ENCODE measurements around the gene SRRM4. TPM values are rescaled to one million over a fixed set of nuclear protein-coding genes. Genes with fewer than 3 reads are reported as not detected.

SRRM4 gene
- total RNA-seq, 2 experiments from 2014 or later: not detected

DNA sequence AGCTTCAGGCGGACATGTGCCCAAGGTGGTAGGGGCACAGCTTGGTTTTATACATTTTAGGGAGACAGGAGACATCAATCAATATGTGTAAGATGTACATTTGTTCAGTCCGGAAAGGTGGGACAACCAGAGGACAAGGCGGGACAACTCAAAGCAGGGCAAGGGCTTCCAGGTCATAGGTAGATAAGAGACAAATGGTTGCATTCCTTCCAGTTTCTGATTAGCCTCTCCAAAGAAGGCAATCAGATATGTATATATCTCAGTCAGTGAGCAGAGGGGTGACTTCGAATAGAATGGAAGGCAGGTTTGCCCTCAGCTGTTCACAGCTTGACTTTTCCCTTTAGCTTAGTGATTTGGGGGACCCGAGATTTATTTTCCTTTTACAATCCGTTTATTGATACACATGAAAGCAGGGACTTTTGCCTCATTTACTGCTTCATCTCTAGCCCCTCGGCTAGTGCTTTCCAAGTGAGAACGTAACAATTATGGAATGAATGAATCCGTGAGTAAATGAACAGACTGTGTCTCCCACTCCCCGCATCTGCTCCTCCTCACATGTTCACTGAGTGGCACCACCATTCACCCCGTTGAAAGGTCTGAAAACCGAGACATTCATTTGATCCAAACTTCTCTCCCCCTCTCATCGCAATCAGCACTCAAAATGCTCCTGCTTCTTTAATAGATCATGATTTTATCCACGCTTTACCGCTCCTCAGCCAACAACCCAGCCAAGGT, 190.5 kb downstream of the SRRM4 start:
- peaks cover 16% of the 10 kb centered on the region for H3K27me3 Mint-ChIP-seq
- Histone ChIP-seq H3K36me3 (ENCODE audit: insufficient read depth, low read length) (no peaks in the 10 kb centered on the region), H3K9me3 (ENCODE audit: control insufficient read depth in 1 of 2, insufficient read depth in 1 of 2, low read length in 2 of 2) (peaks cover 0 to 7% of the 10 kb centered on the region in 2 experiments), H3K4me1 (ENCODE audit: insufficient read depth, low read length) (no peaks in the 10 kb centered on the region), H3K27me3 (ENCODE audit: control insufficient read depth in 1 of 2, insufficient read depth in 2 of 2, low read length in 2 of 2) (peaks cover 5% of the 10 kb centered on the region in 2 experiments), H3K4me3 (ENCODE audit: low read length) (no peak overlapping the region), H3K27ac (ENCODE audit: low read depth in 1 of 2, low read length in 2 of 2) (no peak overlapping the region)
- no peak for DNase-seq
- intact Hi-C loops (cut with DNase I, micrococcal nuclease): no loop called here
- no peaks in the 10 kb centered on the region for H3K4me1 Mint-ChIP-seq (ENCODE audit: low read depth)
- POLR2A ChIA-PET: no interaction called here
- TF ChIP-seq, protein P1, sequence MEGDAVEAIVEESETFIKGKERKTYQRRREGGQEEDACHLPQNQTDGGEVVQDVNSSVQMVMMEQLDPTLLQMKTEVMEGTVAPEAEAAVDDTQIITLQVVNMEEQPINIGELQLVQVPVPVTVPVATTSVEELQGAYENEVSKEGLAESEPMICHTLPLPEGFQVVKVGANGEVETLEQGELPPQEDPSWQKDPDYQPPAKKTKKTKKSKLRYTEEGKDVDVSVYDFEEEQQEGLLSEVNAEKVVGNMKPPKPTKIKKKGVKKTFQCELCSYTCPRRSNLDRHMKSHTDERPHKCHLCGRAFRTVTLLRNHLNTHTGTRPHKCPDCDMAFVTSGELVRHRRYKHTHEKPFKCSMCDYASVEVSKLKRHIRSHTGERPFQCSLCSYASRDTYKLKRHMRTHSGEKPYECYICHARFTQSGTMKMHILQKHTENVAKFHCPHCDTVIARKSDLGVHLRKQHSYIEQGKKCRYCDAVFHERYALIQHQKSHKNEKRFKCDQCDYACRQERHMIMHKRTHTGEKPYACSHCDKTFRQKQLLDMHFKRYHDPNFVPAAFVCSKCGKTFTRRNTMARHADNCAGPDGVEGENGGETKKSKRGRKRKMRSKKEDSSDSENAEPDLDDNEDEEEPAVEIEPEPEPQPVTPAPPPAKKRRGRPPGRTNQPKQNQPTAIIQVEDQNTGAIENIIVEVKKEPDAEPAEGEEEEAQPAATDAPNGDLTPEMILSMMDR (IDR thresholded peaks at IDR 0.05): no peak
- no peak for ATAC-seq (ENCODE audit: poor library complexity)
- peaks cover 5% of the 10 kb centered on the region for H3K9me3 Mint-ChIP-seq
- H3K36me3 Mint-ChIP-seq (ENCODE audit: low read depth): no peaks in the 10 kb centered on the region
- no peak overlapping the region for H3K27ac Mint-ChIP-seq
- CTCF ChIA-PET: no interaction called here
- H3K4me3 Mint-ChIP-seq: no peak overlapping the region

DNA sequence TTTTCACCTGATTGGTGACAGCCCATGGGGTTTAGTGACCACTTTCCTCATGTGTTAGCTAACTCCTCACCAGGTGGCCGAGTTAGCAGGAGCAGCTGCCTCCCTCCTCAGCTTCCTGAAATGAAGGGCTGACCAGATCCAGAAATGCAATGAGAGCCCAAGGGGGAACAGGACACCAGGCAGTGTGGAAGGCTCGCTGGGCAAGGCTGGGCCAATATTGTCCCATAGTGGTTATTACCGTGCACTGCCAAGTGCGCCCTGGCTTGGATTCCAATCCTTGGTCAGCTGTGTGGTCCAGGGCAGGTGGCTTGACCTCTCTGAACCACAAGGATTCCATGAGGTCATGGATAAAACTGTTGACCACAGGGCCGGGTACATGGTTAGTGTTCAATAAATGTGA, 193.7 kb downstream of the SRRM4 start:
- Histone ChIP-seq H3K27ac (ENCODE audit: low read depth in 1 of 2, low read length in 2 of 2) (no peak overlapping the region), H3K9me3 (ENCODE audit: control insufficient read depth in 1 of 2, insufficient read depth in 1 of 2, low read length in 2 of 2) (peaks cover 0 to 20% of the 10 kb centered on the region in 2 experiments), H3K36me3 (ENCODE audit: insufficient read depth, low read length) (no peaks in the 10 kb centered on the region), H3K4me3 (ENCODE audit: low read length) (no peak overlapping the region), H3K27me3 (ENCODE audit: control insufficient read depth in 1 of 2, insufficient read depth in 2 of 2, low read length in 2 of 2) (peaks cover 14 to 21% of the 10 kb centered on the region in 2 experiments), H3K4me1 (ENCODE audit: insufficient read depth, low read length) (no peaks in the 10 kb centered on the region)
- H3K27ac Mint-ChIP-seq: no peak overlapping the region
- ATAC-seq (ENCODE audit: poor library complexity): no peak
- no peak for DNase-seq
- peaks cover 4% of the 10 kb centered on the region for H3K9me3 Mint-ChIP-seq
- intact Hi-C loops (cut with DNase I, micrococcal nuclease): no loop called here
- POLR2A ChIA-PET: no interaction called here
- peaks cover 26% of the 10 kb centered on the region for H3K27me3 Mint-ChIP-seq
- no peaks in the 10 kb centered on the region for H3K4me1 Mint-ChIP-seq (ENCODE audit: low read depth)
- CTCF ChIA-PET: no interaction called here
- H3K4me3 Mint-ChIP-seq: no peak overlapping the region
- H3K36me3 Mint-ChIP-seq (ENCODE audit: low read depth): no peaks in the 10 kb centered on the region
- TF ChIP-seq, protein P1 (IDR thresholded peaks at IDR 0.05): no peak

DNA sequence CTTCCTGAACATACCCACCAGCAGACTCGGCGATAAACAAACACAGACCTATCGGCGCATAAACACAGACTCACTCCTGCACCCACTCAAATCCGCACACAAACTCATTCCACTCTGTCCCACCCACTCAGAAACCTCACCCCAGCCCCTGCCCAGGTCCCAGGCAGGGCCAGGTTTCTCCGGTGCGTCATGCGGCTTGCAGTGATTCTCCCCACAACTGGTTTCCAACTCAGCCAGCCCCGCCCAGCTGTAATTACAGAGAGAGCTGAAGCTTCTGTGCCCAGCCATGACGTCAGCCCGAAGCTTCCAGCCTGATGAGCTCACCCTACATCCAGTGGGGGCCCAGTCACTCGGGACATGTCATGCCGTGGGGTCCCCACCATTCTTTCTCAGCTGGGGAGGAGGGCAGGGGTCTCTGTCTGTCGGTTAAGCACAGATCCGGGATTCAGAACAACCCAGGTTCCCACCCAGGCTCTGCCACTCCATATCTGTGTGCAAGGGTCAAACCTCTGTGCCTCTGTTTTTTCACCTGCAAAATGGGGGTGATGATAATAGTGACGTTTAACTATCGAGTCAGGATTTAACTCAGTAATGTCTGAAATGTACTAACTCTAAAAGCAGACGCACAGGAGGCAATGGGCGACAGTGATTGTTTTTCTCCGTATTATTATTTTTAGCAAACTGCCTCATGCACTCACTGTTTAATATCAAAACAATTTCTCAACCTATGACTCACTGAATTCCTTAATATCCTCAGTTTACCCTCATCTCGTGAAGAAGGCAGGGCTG, 195.1 kb downstream of the SRRM4 start:
- no peak overlapping the region for H3K4me3 ChIP-seq (ENCODE audit: low read length)
- H3K36me3 Mint-ChIP-seq (ENCODE audit: low read depth): no peaks in the 10 kb centered on the region
- no peaks in the 10 kb centered on the region for H3K4me1 ChIP-seq (ENCODE audit: insufficient read depth, low read length)
- TF ChIP-seq, protein P1 (IDR thresholded peaks at IDR 0.05): no peak
- H3K4me3 Mint-ChIP-seq: no peak overlapping the region
- ATAC-seq (ENCODE audit: poor library complexity) (no peak), DNase-seq (no peak)
- no peaks in the 10 kb centered on the region for H3K4me1 Mint-ChIP-seq (ENCODE audit: low read depth)
- intact Hi-C loops (cut with DNase I, micrococcal nuclease): no loop called here
- no peak overlapping the region for H3K27ac Mint-ChIP-seq
- peaks cover 25% of the 10 kb centered on the region for H3K27me3 Mint-ChIP-seq
- no peaks in the 10 kb centered on the region for H3K36me3 ChIP-seq (ENCODE audit: insufficient read depth, low read length)
- H3K9me3 Mint-ChIP-seq: no peaks in the 10 kb centered on the region
- ChIA-PET POLR2A (no interaction called here), CTCF (no interaction called here)
- no peak overlapping the region for H3K27ac ChIP-seq (ENCODE audit: low read depth in 1 of 2, low read length in 2 of 2)
- peaks cover 14 to 21% of the 10 kb centered on the region in 2 experiments for H3K27me3 ChIP-seq (ENCODE audit: control insufficient read depth in 1 of 2, insufficient read depth in 2 of 2, low read length in 2 of 2)
- H3K9me3 ChIP-seq (ENCODE audit: control insufficient read depth in 1 of 2, insufficient read depth in 1 of 2, low read length in 2 of 2): peaks cover 0 to 20% of the 10 kb centered on the region in 2 experiments

All from CD4-positive, alpha-beta T cell (primary cell).